Suppressor macrophage (primary cell): ENCODE data around the gene ASB1.

Experiments
- DNase-seq, 4 experiments: peaks; one replicate each; pipeline ENCODE4 v3.0.0-alpha.2; 2020 to 2022

ASB1 gene

GRCh38 chr2:238498188-238498587 is 71.5 kb downstream of the ASB1 start:
- DNase-seq, result no peak

- DNase-seq, result no peak
Measured at GRCh38 chr2:238498691-238499295, 72.1 kb downstream of the ASB1 start.

GRCh38 chr2:238499731-238500580 is 73.2 kb downstream of the ASB1 start:
- no peak for DNase-seq

- DNase-seq, result no peak
Measured at GRCh38 chr2:238501311-238501710, 74.6 kb downstream of the ASB1 start.
